Tibial artery (tissue), 4 donors: Measurements from ENCODE around the gene CAB39.
"Not testable (repeated sequence)": the region's sequence is repeated elsewhere in the genome, so short reads cannot be mapped to it uniquely, and the experiment has no call there.

ENCODE experiments used
- DNase-seq, 2 donors: peaks; one replicate each; pipeline ENCODE4 v3.0.0-alpha.2; 2019
- H3K27ac ChIP-seq, 2 donors: fragments of 200-600 bp; sonication (generic) in 1 of 2; 1 replicate in 1 of 2; 2 replicates in 1 of 2; pipeline ENCODE4 v1.5.1; 2018 to 2019; ENCODE audit warnings: mild to moderate bottlenecking in 1 of 2
- H3K27me3 ChIP-seq, 2 donors: fragments of 200-600 bp; sonication (generic) in 1 of 2; one replicate each; pipeline versions ENCODE4 v1.5.1 to v1.6.0; 2016 to 2019
- H3K36me3 ChIP-seq, 3 donors: fragments of 200-600 bp; sonication (generic) in 2 of 3; one replicate each; pipeline ENCODE4 v1.5.1; 2016 to 2019; ENCODE audit warnings: mild to moderate bottlenecking in 2 of 3
- H3K4me1 ChIP-seq, 4 donors: fragments of 200-600 bp; sonication (generic) in 2 of 4; 1 replicate in 3 of 4; 2 replicates in 1 of 4; pipeline ENCODE4 v1.5.1; 2016 to 2019
- H3K4me3 ChIP-seq, 2 donors: fragments of 200-600 bp; sonication (generic) in 1 of 2; 1 replicate in 1 of 2; 2 replicates in 1 of 2; pipeline ENCODE4 v1.5.1; 2018 to 2019; ENCODE audit warnings: mild to moderate bottlenecking in 2 of 2
- H3K9me3 ChIP-seq, 3 donors: fragments of 200-600 bp; sonication (generic) in 1 of 3; one replicate each; pipeline ENCODE4 v1.5.1; 2016 to 2019
- intact Hi-C: fragments of 100-400 bp; cut with DNase I; formaldehyde crosslinking; loops from one replicate; pipeline ENCODE4 v1.15.0; 2023; ENCODE audit warnings: low total_unique reads
- TF ChIP-seq, protein P1 (sequence below), 2 experiments: fragments of 200-600 bp in 1 of 2; fragments of 450-650 bp in 1 of 2; IDR thresholded peaks; one replicate each; pipeline ENCODE4 v1.5.1; 2017 to 2019; ENCODE audit warnings: antibody characterized with exemption in 2 of 2, mild to moderate bottlenecking in 1 of 2, moderate library complexity in 1 of 2

The CAB39 gene

DNA sequence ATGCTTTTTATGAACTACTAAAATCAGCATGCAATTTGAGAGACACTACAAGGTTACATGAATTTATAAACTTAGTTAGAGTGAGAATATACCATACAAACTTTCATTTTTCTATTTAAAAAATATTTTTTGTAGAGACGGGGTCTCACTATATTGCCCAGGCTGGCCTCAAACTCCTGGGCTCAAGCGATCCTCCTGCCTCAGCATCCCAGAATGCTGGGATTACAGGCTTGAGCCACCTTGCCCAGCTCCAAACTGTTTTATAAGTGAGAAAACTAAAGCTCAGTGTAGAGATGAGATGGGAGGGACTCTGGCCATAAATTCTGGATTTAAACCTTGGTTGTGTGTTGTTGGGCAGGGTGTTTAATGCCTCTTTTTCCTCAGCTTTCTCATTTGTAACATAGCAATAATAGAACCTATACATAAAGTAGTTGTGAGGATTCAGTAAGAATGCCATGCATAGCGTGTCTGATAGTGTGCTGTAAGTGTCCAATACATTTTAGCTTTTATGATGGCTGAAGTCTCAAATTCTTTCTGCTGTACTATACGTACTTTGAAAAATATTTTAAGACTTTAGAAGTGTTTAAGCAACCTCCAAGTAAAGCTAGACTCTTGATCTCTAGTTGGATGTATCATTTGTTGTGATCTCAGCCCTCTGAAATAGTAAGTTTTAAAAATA lies 9.7 kb downstream of the CAB39 start:
- no peaks in the 10 kb centered on the region for H3K27me3 ChIP-seq
- H3K27ac ChIP-seq: peak overlapping the region in 1 of 2 donors; percentile 12
- H3K9me3 ChIP-seq: no peaks in the 10 kb centered on the region
- H3K4me3 ChIP-seq: no peak overlapping the region
- TF ChIP-seq, protein P1, sequence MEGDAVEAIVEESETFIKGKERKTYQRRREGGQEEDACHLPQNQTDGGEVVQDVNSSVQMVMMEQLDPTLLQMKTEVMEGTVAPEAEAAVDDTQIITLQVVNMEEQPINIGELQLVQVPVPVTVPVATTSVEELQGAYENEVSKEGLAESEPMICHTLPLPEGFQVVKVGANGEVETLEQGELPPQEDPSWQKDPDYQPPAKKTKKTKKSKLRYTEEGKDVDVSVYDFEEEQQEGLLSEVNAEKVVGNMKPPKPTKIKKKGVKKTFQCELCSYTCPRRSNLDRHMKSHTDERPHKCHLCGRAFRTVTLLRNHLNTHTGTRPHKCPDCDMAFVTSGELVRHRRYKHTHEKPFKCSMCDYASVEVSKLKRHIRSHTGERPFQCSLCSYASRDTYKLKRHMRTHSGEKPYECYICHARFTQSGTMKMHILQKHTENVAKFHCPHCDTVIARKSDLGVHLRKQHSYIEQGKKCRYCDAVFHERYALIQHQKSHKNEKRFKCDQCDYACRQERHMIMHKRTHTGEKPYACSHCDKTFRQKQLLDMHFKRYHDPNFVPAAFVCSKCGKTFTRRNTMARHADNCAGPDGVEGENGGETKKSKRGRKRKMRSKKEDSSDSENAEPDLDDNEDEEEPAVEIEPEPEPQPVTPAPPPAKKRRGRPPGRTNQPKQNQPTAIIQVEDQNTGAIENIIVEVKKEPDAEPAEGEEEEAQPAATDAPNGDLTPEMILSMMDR (IDR thresholded peaks at IDR 0.05): no peak
- DNase-seq: no peak
- H3K4me1 ChIP-seq: peaks cover 0 to 79% (median 39%) of the 10 kb centered on the region in 4 donors
- peaks cover 3 to 31% (median 5%) of the 10 kb centered on the region in 3 donors for H3K36me3 ChIP-seq
- intact Hi-C loops: no loop called here

DNA sequence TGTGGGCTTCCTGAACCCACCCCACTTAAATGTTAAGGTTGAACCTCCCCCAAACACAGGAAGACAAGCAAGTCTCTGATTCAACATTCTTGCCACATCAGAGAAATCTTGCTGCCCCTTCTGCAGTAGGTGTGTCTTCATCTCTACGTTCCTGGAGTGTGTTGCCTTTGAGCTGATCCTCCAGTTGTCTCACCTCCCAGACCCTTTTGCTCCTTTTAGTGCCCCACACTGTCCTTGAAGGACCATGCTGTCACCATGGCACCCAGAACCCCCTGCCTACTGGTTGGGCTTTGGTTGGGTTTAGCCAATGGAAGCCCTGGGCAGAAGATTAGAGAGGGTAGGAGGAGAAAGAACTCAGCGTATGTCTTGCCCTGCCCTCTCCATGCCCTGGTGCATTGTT lies 10.7 kb downstream of the CAB39 start:
- H3K9me3 ChIP-seq: no peaks in the 10 kb centered on the region
- H3K27ac ChIP-seq: no peak overlapping the region
- H3K36me3 ChIP-seq: peaks cover 3 to 31% (median 5%) of the 10 kb centered on the region in 3 donors
- H3K4me1 ChIP-seq: peaks cover 0 to 68% (median 32%) of the 10 kb centered on the region in 4 donors
- DNase-seq: no peak
- TF ChIP-seq, protein P1 (IDR thresholded peaks at IDR 0.05): no peak
- no peak overlapping the region for H3K4me3 ChIP-seq
- intact Hi-C loops: no loop called here
- H3K27me3 ChIP-seq: no peaks in the 10 kb centered on the region

DNA sequence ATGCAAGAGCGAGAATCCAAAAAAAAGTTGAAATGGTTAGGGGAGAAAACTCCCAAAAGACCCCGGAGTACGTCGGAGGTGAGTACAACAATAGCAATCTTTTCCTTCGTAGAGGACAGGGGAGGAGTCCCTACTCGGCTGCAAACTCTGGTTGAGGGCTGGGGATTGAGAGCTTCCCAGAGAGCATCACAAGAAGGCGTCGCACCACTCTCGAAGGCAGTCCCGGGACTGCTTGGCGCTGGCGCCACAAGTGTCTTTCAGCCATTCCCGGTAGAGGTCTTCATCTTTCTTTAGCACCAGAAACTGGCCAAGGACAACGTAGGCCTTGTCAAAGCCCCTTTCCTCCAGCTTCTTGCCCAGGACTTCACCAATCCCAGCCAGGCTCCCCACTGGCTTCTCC lies 12.3 kb downstream of the CAB39 start:
- Histone ChIP-seq H3K36me3 (peaks cover 3 to 31% (median 5%) of the 10 kb centered on the region in 3 donors), H3K4me1 (peaks cover 0 to 53% (median 21%) of the 10 kb centered on the region in 4 donors)
- H3K9me3 ChIP-seq, H3K4me3 ChIP-seq, intact Hi-C loops, H3K27me3 ChIP-seq, H3K27ac ChIP-seq, DNase-seq: not testable (repeated sequence)

DNA sequence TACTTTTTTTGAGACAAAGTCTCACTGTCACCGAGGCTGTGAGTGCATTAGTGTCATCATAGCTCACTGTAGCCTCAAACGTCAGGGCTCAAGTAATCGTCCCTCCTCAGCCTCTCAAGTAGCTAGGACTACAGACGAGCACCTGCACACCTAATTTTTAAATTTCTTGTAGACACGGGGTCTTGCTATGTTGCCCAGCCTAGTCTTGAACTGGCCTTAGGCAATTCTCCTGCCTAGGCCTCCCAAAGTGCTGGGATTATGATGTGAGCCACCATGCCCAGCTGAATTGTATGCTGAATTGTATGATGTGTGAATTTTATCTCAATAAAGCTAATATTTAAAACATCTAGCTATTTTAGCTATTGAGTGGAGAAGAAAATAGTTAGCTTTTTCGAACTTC lies 18.9 kb downstream of the CAB39 start:
- no peaks in the 10 kb centered on the region for H3K27me3 ChIP-seq
- no peaks in the 10 kb centered on the region for H3K36me3 ChIP-seq
- H3K4me1 ChIP-seq: peaks cover 0 to 58% (median 25%) of the 10 kb centered on the region in 4 donors
- TF ChIP-seq, protein P1 (IDR thresholded peaks at IDR 0.05): no peak
- DNase-seq: no peak
- no peak overlapping the region for H3K4me3 ChIP-seq
- no peaks in the 10 kb centered on the region for H3K9me3 ChIP-seq
- H3K27ac ChIP-seq: no peak overlapping the region
- intact Hi-C loops: no loop called here

DNA sequence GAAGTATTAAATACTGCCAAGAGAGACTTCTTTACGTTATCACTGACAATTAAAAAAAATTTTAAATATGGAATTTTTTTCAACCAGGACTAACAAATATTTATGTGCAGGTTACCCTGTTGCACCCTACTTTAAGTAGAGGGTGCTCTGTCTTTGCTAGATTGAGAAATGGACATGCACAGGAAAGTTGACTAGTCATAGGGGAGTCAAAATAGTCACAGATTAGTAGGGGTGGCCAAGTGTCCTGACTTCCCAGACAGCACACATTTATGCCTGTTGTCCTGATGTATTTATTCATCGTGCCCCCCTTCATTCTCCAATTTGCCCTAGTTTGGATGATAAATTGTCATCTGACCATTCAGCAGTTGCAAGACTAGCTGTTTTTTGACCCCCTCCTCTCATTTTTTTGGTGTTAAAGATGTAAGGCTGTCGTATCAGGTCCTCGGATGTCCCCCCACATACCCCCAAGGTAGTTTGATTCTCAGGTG lies 20.3 kb downstream of the CAB39 start:
- intact Hi-C loops: no loop called here
- TF ChIP-seq, protein P1 (IDR thresholded peaks at IDR 0.05): no peak
- no peak overlapping the region for H3K27ac ChIP-seq
- H3K27me3 ChIP-seq: no peaks in the 10 kb centered on the region
- H3K4me3 ChIP-seq: no peak overlapping the region
- H3K9me3 ChIP-seq: no peaks in the 10 kb centered on the region
- DNase-seq: no peak
- peaks cover 0 to 67% (median 34%) of the 10 kb centered on the region in 4 donors for H3K4me1 ChIP-seq
- no peaks in the 10 kb centered on the region for H3K36me3 ChIP-seq

DNA sequence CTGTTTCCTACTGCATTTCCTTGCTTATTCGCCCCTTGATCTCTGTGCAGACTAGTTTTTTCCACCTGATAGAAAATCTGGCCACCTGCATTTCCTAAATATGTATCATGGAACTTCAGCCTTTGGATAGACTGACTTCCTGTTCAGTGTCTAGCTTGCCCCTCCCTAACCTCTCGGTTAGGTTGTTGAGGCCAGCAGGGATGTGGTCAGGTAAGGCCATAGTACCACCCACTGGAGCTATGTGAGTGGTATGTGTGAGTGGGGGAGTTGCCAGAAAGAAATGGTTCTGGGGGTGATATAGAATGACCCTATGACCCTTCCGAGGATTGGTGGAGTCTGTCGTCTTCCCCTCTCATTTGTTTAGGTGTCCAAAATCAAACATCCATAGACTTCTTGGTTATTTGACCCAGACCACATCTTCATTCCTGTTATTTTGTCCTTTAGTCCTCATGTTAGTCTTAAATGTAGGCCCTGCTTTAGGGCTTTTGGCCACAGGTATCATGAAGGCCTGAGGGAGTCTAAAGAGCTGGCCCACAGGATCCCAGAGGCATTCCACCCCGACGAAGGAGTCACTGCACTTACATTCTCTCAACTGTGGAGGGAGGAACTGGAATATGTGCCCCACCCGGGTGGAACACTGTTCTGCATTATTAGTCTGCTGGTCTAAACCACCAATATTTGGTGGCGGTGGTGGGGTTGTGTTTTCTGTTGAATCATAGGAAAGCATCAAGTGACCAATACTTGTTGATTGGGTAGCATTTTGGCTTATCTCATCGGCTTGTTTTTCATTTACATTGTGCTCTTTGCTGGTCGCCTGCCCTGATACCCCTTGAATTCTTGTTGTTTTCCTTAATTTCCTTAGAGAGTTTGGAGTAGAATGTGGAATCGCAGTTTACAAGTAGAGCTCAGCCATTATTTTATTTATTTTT lies 21.9 kb downstream of the CAB39 start:
- no peaks in the 10 kb centered on the region for H3K27me3 ChIP-seq
- TF ChIP-seq, protein P1 (IDR thresholded peaks at IDR 0.05): no peak
- no peaks in the 10 kb centered on the region for H3K36me3 ChIP-seq
- no peak for DNase-seq
- no peak overlapping the region for H3K4me3 ChIP-seq
- H3K4me1 ChIP-seq: peaks cover 0 to 83% (median 37%) of the 10 kb centered on the region in 4 donors
- H3K27ac ChIP-seq: no peak overlapping the region
- intact Hi-C loops: no loop called here
- H3K9me3 ChIP-seq: no peaks in the 10 kb centered on the region
